Stimulated activated CD8-positive, alpha-beta memory T cell treated with anti-CD3 and anti-CD28 coated beads, Interleukin-7, amount 100 ng/mL, for 4 hours (primary cell): ENCODE data around the gene SPATA31A3.
"Not testable (repeated sequence)": the region's sequence is repeated elsewhere in the genome, so short reads cannot be mapped to it uniquely, and the experiment has no call there.

Experiments
- DNase-seq, 2 donors: peaks; one replicate each; pipeline ENCODE4 v3.0.0-alpha.2; 2020; ENCODE audit warnings: low read depth in 2 of 2

SPATA31A3 gene

GRCh38 chr9:66992450-66992849, at the start of gene SPATA31A3:
Gene SPATA31A3, minus strand, starts transcription at chr9:66992550. Its CDS starts 29 bp downstream, at chr9:66992521.
- not testable (repeated sequence) for DNase-seq

GRCh38 chr9:66952576-66952975, 39.8 kb downstream of the SPATA31A3 start:
- DNase-seq = not testable (repeated sequence)

- DNase-seq = not testable (repeated sequence)
These were observed 49.8 kb downstream of the SPATA31A3 start for GRCh38 chr9:66942400-66943155.

- not testable (repeated sequence) for DNase-seq
These were observed 52.2 kb downstream of the SPATA31A3 start for GRCh38 chr9:66939878-66940830.

- DNase-seq = not testable (repeated sequence)
These were observed 54.0 kb downstream of the SPATA31A3 start for GRCh38 chr9:66938322-66938721.

GRCh38 chr9:66937662-66938061, 54.7 kb downstream of the SPATA31A3 start:
- not testable (repeated sequence) for DNase-seq
